GM12878 (cell line): ENCODE measurements around the gene SC5D. TPM values are rescaled to one million over a fixed set of nuclear protein-coding genes. Genes with fewer than 3 reads are reported as not detected.

Source experiments
- ATAC-seq: fragments of 200-7000 bp; cut with Tn5 transposase; 3 replicates; pipeline ENCODE4 v1.9.1; 2020; ENCODE audit warnings: mild to moderate bottlenecking, moderate library complexity
- BruUV-seq: library from RNA; stranded (reverse); fragments of 400-500 nt; replicated peaks from 2 replicates; lab custom pipeline; 2021; lab: Mats Ljungman, UMichigan
- CTCF ChIA-PET: fragments of 300-600 bp; sonication (Branson Sonifier 250); formaldehyde crosslinking; extraction: SDS; loops from one replicate; lab custom pipeline; 2021; ENCODE audit warnings: inconsistent platforms; lab: Yijun Ruan, JAX
- POLR2A ChIA-PET: fragments of 350-600 bp; formaldehyde crosslinking; extraction: SDS; loops from one replicate; lab custom pipeline; 2021; ENCODE audit warnings: inconsistent platforms; lab: Charles Lee
- RAD21 ChIA-PET: fragments of 300-600 bp; sonication (Branson Sonifier 250); formaldehyde crosslinking; loops from one replicate; lab custom pipeline; 2023; ENCODE audit warnings: antibody characterized with exemption; ENCODE audit not compliant: unreplicated experiment; lab: Charles Lee
- SMC1A ChIA-PET: fragments of 300-600 bp; sonication (Branson Sonifier 250); formaldehyde crosslinking; loops from one replicate; lab custom pipeline; 2023; ENCODE audit not compliant: unreplicated experiment, uncharacterized antibody; lab: Charles Lee
- DNase-seq: peaks from one replicate; pipeline ENCODE4 v3.0.0-alpha.2; 2011; ENCODE audit warnings: low read depth, low spot score
- FAIRE-seq: peaks from 3 replicates; lab custom pipeline; 2011; peaks lifted over from hg19 to GRCh38; lab: Jason Lieb, UNC
- H2AFZ ChIP-seq: 2 replicates; pipeline ENCODE4 v1.6.0; 2011; ENCODE audit warnings: low read depth, low read length, control low read depth; ENCODE audit not compliant: control insufficient read depth
- H3K27ac ChIP-seq: 2 replicates; pipeline ENCODE4 v1.5.1; 2011; ENCODE audit warnings: control low read depth; ENCODE audit not compliant: control insufficient read depth, insufficient read depth
- H3K27me3 ChIP-seq, 2 experiments: replicated peaks in 1 of 2; 2 replicates each; pipeline versions ENCODE4 v1.6.0 to v1.6.1; 2011; ENCODE audit warnings: low read length in 1 of 2; ENCODE audit not compliant: control insufficient read depth in 2 of 2, insufficient read depth in 2 of 2
- H3K36me3 ChIP-seq, 2 experiments: 2 replicates each; pipeline ENCODE4 v1.5.1; 2011; ENCODE audit warnings: low read length in 1 of 2; ENCODE audit not compliant: control insufficient read depth in 2 of 2, insufficient read depth in 2 of 2
- H3K4me1 ChIP-seq: 2 replicates; pipeline ENCODE4 v1.6.1; 2011; ENCODE audit warnings: mild to moderate bottlenecking, low read length, moderate library complexity, mixed read lengths; ENCODE audit not compliant: control insufficient read depth, insufficient read depth
- H3K4me2 ChIP-seq: 2 replicates; pipeline ENCODE4 v1.6.0; 2011; ENCODE audit warnings: control low read depth; ENCODE audit not compliant: control insufficient read depth, insufficient read depth
- H3K4me3 ChIP-seq: fragments of 200-600 bp; sonication (generic); 2 replicates; pipeline ENCODE4 v1.5.1; 2016
- H3K79me2 ChIP-seq: 2 replicates; pipeline ENCODE4 v1.6.0; 2011; ENCODE audit warnings: low read length; ENCODE audit not compliant: control insufficient read depth, insufficient read depth
- H3K9ac ChIP-seq: 2 replicates; pipeline ENCODE4 v1.8.0; 2011; ENCODE audit warnings: low read length, control low read depth, mixed read lengths; ENCODE audit not compliant: control insufficient read depth, insufficient read depth
- H3K9me3 ChIP-seq: replicated peaks from 3 replicates; pipeline ENCODE4 v1.5.1; 2011; ENCODE audit warnings: mild to moderate bottlenecking, low read length; ENCODE audit not compliant: control insufficient read depth, insufficient read depth
- H4K20me1 ChIP-seq: 2 replicates; pipeline ENCODE4 v1.6.0; 2011; ENCODE audit not compliant: control insufficient read depth, insufficient read depth
- ATF3 ChIP-seq: IDR thresholded peaks from 2 replicates; pipeline ENCODE4 v1.6.1; 2011; ENCODE audit warnings: low read depth, mild to moderate bottlenecking, low read length, moderate library complexity, borderline replicate concordance; ENCODE audit errors: extremely low read depth
- CBFB ChIP-seq: IDR thresholded peaks from 2 replicates; pipeline ENCODE4 v1.6.1; 2016; ENCODE audit warnings: antibody characterized with exemption, low read depth
- CBX3 ChIP-seq: fragments of 200-600 bp; sonication (generic); IDR thresholded peaks from 2 replicates; pipeline ENCODE4 v1.6.1; 2016; ENCODE audit warnings: low read depth, borderline replicate concordance
- GATAD2B ChIP-seq: fragments of 450-650 bp; conservative IDR thresholded peaks from 2 replicates; pipeline ENCODE4 v1.6.1; 2017; ENCODE audit warnings: low read depth, mild to moderate bottlenecking, moderate library complexity
- HDGF ChIP-seq: fragments of 450-650 bp; IDR thresholded peaks from 2 replicates; pipeline ENCODE4 v1.6.1; 2016; ENCODE audit warnings: antibody characterized with exemption
- MYC ChIP-seq: IDR thresholded peaks from 2 replicates; pipeline ENCODE4 v1.6.1; 2011; ENCODE audit warnings: mild to moderate bottlenecking, low read length, moderate library complexity, inconsistent platforms; ENCODE audit not compliant: insufficient read depth, insufficient replicate concordance, insufficient read length, severe bottlenecking
- RB1 ChIP-seq: fragments of 450-650 bp; formaldehyde crosslinking; IDR thresholded peaks from 2 replicates; pipeline ENCODE4 v1.6.1; 2017; ENCODE audit warnings: mild to moderate bottlenecking, borderline replicate concordance
- RBBP5 ChIP-seq: fragments of 200-600 bp; sonication (generic); conservative IDR thresholded peaks from 2 replicates; pipeline ENCODE4 v1.6.1; 2016
- RELB ChIP-seq: fragments of 450-650 bp; IDR thresholded peaks from 2 replicates; pipeline ENCODE4 v1.6.1; 2017; ENCODE audit warnings: low read depth, mild to moderate bottlenecking, moderate library complexity
- STAT3 ChIP-seq: IDR thresholded peaks from 2 replicates; pipeline ENCODE4 v1.6.1; 2011; ENCODE audit warnings: low read depth, low read length, improper control_type of control experiment
- SUZ12 ChIP-seq: fragments of 200-600 bp; sonication (generic); IDR thresholded peaks from one replicate; pipeline ENCODE4 v1.6.1; 2018; ENCODE audit warnings: antibody characterized with exemption, mild to moderate bottlenecking; ENCODE audit not compliant: unreplicated experiment
- USF1 ChIP-seq: IDR thresholded peaks from 2 replicates; pipeline ENCODE4 v1.6.1; 2011; ENCODE audit warnings: borderline replicate concordance, low read depth, mild to moderate bottlenecking, moderate library complexity, mixed read lengths, low read length; ENCODE audit not compliant: insufficient read depth; ENCODE audit errors: extremely low read length
- ZNF384 ChIP-seq: IDR thresholded peaks from 2 replicates; pipeline ENCODE4 v1.6.1; 2012; ENCODE audit warnings: low read depth, mild to moderate bottlenecking, low read length, improper control_type of control experiment, borderline replicate concordance
- ZSCAN29 ChIP-seq: fragments of 450-650 bp; IDR thresholded peaks from 2 replicates; pipeline ENCODE4 v1.6.1; 2017; ENCODE audit warnings: mild to moderate bottlenecking, moderate library complexity
- ZZZ3 ChIP-seq: IDR thresholded peaks from 2 replicates; pipeline ENCODE4 v1.6.1; 2011; ENCODE audit warnings: low read depth; ENCODE audit not compliant: control insufficient read depth, insufficient read length
- WGBS: methylation state at CpG from one replicate; pipeline ENCODE4 v1.1.6; 2016; ENCODE audit warnings: low lambda C conversion rate; ENCODE audit not compliant: insufficient replicate concordance, insufficient coverage; ENCODE audit errors: missing lambda C conversion rate; 5-methylcytosine and 5-hydroxymethylcytosine counted together
- in situ Hi-C: fragments of 300-500 bp; cut with MboI; formaldehyde crosslinking; loops from 9 replicates; pipeline ENCODE4 v1.14.3; 2018; ENCODE audit warnings: mixed read lengths
- intact Hi-C: fragments of 100-400 bp; cut with micrococcal nuclease; formaldehyde crosslinking; loops from one replicate; pipeline ENCODE4 v1.14.2; 2022; ENCODE audit not compliant: unreplicated experiment
- polyA plus RNA-seq, 11 experiments: library from polyadenylated mRNA; depleted of rRNA in 4 of 11; unstranded in 6 of 11; stranded (reverse) in 5 of 11; fragments of >200 nt; fragmentation: Nextera tagmentation in 4 of 11; fragmentation: Illumina TruSeq in 1 of 11; extraction: Ambion mirVana in 4 of 11; extraction: Trizol in 1 of 11; gene quantifications; 1 replicate in 1 of 11; 2 replicates in 10 of 11; pipeline versions ENCODE4 v1.2.1 to v1.2.3, GENCODE V29; 2011 to 2016; ENCODE audit warnings: inconsistent platforms in 2 of 11, missing spikeins in 2 of 11, low read depth in 1 of 11
- total RNA-seq, 4 experiments: library from RNA; depleted of rRNA in 3 of 4; stranded (reverse); fragments of >200 nt in 3 of 4; fragmentation: Illumina TruSeq in 1 of 4; extraction: Trizol in 1 of 4; gene quantifications; 2 replicates each; pipeline versions ENCODE4 v1.2.1 to v1.2.3, GENCODE V29; 2013 to 2021

SC5D gene
- total and polyA plus RNA-seq, 10 of the 15 experiments (the other 5 are each of a cell fraction or from before 2014, with no cell fraction given): 23.7 to 134 (median 30.8) TPM

GRCh38 chr11:121265586-121265985, 27.0 kb upstream of the SC5D start (continued):
- TF ChIP-seq USF1 (no peak), ZSCAN29 (no peak)
- TF ChIP-seq, all 136 proteins: peak for 0

GRCh38 chr11:121268581-121268980, 24.0 kb upstream of the SC5D start:
- POLR2A ChIA-PET: no interaction called here
- Histone ChIP-seq H3K27me3 (peaks cover 1 to 7% of the 10 kb centered on the region in 2 experiments; a peak in 2 of 4 replicates), H3K4me3 (no peak overlapping the region), H3K36me3 (no peaks in the 10 kb centered on the region), H2AFZ (no peak overlapping the region), H3K4me1 (no peaks in the 10 kb centered on the region; the same call in 1 of the 2 replicates), H3K9me3 (no peaks in the 10 kb centered on the region; the same call in 2 of the 3 replicates), H4K20me1 (no peaks in the 10 kb centered on the region), H3K4me2 (no peak overlapping the region), H3K79me2 (no peaks in the 10 kb centered on the region), H3K27ac (no peak overlapping the region), H3K9ac (no peak overlapping the region)
- in situ Hi-C loops (no loop called here), intact Hi-C loops (no loop called here)
- RAD21 ChIA-PET: no interaction called here
- CTCF ChIA-PET: no interaction called here
- DNase-seq: no peak
- ATAC-seq: no peak
- no peak for TF ChIP-seq RELB
- TF ChIP-seq CBX3: no peak
- no peak for TF ChIP-seq ATF3
- TF ChIP-seq GATAD2B: no peak
- no peak for TF ChIP-seq RB1
- no peak for TF ChIP-seq ZNF384
- TF ChIP-seq CBFB: no peak
- TF ChIP-seq RBBP5: no peak
- no peak for TF ChIP-seq ZZZ3
- no peak for TF ChIP-seq STAT3
- no peak for TF ChIP-seq HDGF
- TF ChIP-seq MYC: no peak
- no peak for TF ChIP-seq SUZ12
- SMC1A ChIA-PET: no interaction called here
- BruUV-seq: no TSS peak
- 43% methylated on average over 2 of the region's 2 CpGs for WGBS
- FAIRE-seq: no peak
